ENCODE results near the gene ZNF157.

GRCh38 chrX:47456080-47456479 is 85.7 kb downstream of the ZNF157 start:
- TF ChIP-seq CTCF (IDR thresholded peaks at IDR 0.05) (no peak), POLR2A (IDR thresholded peaks at IDR 0.05) (no peak)
